ENCODE measurements around the gene OR4D11. TPM values are rescaled to one million over a fixed set of nuclear protein-coding genes. Genes with fewer than 3 reads are reported as not detected.

The OR4D11 gene
- total RNA-seq, 1 donor from 2014 or later, result not detected

DNA sequence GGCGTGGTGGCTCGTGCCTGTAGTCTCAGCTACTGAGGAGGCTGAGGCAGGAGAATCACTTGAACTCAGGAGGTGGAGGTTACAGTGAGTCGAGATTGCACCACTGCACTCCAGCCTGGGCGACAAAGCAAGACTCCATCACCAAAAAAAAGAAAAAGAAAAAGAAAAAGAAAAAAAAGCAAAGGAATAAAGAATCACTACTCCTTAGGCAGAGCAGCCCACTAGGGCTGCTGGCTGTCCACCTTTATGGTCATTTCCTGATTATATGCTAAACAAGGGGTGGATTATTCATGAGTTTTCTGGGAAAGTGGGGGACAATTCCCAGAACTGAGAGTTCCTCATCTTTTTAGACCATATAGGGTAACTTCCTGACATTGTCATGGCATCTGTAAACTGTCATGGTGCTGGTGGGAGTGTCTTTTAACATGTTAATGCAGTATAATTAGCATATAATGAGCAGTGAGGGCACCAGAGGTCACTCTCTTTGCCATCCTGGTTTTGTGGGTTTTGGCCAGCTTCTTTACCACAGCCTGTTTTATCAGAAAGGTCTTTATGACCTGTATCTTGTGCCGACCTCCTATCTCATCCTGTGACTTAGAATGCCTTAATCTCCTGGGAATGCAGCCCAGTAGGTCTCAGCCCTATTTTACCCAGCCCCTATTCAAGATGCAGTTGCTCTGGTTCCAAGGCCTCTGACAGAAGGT lies 44.4 kb downstream of the OR4D11 start:
- DNase-seq (ENCODE audit: low read depth in 2 of 2), result peak; percentile 20 to 66

DNA sequence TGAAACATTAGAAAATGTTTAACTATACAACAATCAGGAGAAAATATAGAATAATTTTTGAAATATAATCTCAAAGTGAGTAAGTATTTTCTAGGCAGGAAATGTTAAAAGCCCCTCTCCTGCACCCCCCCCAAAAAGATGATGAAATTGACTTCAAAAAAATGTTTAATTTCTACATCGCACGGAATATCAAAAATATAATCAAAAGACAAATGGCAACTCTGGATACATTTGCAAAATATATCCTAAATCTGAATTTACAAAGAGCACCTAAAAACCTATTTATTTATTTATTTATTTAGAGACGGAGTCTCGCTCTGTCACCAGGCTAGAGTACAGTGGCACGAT lies 44.9 kb downstream of the OR4D11 start:
- no peak for DNase-seq (ENCODE audit: low read depth in 2 of 2)

DNA sequence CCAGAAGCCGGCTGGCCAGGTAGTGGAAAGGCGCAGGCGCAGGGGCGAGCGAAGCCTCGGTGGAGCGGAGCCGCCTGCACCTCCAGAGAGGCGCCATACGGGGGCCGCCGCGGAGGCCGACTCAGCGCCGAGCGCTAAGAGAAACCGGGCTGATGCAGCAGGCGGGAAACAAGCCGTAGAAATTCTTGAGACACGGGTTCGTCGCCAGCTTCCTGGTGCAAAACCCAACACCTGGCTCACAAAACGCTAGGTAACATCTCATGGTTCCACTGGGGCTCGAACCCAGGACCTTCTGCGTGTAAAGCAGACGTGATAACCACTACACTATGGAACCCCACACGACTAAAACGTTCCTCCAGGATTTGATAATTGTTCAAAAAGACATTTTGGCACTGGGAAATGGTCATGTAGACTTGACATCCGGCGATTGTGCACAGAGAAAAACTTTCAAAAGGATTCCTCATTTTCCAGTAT lies 47.0 kb downstream of the OR4D11 start:
- DNase-seq (ENCODE audit: low read depth in 2 of 2), result peak; percentile 94 to 95

DNA sequence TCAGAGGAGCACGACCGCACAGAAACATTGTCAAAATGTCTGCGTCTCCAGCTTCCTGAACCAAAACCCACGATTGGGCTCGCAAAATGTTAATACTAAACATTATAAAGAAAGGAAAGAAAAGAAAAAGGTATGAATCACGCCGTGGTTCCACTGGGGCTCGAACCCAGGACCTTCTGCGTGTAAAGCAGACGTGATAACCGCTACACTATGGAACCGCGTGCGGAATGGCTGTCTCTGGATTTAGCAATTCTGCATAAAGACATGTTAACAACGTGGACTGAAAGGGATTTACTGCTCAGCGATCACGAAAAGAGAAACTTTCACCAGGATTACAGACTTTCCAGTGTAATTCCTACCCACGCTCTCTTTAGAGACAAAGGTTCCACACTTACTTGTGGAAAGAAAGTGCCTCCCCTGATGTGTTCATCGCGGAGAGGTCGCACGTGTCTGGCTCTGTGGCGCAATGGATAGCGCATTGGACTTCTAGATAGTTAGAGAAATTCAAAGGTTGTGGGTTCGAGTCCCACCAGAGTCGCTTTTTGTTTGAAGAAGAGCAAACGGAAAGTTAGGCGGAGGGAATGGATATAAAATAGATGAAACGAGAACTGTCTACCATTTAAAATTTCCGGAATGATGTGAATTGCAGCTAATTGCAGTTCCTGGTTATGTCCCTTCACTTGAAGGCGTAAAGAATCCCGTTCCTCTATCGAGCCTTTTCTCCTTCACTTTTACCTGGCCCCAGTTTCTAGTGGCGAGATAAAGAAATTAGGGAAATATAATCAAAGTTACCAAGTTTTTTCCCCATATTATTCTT lies 47.7 kb downstream of the OR4D11 start:
- DNase-seq (ENCODE audit: low read depth in 2 of 2), result peak; percentile 88 to 93

DNA sequence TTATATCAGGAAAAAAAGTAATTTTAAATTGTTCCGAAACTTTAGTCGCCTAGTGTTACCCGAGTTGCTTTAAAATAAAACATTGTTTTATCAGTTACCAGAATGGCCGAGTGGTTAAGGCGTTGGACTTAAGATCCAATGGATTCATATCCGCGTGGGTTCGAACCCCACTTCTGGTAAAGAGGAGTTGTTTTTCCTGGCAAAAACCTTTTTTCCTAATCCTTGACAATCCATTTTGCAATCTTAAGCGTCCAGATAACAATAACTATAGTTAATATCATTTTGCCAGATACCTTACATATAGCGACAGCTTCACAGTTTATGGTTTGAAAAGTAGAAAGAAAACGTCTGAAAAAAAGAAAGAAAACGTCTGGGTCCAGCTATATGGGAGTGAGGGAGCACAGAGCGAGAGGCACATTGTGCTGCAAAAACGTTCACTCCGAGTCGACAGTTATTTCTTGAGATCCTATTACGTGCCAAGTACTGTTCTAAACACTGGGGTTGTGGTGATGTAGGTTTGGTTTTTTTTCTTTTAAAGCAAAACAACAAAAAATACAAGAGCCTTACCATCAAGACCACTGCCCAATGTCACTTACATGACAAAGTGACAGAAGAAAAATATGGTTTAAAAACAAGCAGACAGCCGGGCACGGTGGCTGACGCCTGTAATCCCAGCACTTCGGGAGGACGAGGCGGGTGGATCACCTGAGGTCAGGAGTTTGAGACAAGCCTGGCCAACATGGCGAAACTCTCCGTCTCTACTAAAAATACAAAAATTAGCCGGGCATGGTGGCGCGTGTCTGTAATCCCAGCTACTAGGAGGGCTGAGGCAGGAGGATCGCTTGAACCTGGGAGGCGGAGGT lies 48.5 kb downstream of the OR4D11 start:
- peak; percentile 75 to 85 for DNase-seq (ENCODE audit: low read depth in 2 of 2)

DNA sequence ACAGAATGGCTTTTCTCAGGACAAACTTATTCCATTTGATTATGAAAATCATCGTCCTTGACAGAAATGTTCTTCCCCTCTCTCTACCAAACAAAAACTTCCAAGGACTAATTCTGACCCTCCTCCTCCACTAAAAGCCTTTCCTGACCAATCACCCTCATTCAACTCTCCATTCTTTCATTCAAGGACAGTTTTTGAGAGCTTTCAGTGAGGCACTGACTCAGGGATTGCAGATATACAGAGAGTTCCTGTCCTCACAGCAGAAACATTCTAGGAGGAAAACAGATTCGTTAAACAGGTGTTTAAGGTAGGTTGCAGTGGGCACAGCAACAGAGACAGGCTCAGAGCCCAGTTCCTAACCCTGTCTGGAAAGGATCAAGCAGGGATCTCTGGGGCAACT lies 49.5 kb downstream of the OR4D11 start:
- no peak for DNase-seq (ENCODE audit: low read depth in 2 of 2)

DNA sequence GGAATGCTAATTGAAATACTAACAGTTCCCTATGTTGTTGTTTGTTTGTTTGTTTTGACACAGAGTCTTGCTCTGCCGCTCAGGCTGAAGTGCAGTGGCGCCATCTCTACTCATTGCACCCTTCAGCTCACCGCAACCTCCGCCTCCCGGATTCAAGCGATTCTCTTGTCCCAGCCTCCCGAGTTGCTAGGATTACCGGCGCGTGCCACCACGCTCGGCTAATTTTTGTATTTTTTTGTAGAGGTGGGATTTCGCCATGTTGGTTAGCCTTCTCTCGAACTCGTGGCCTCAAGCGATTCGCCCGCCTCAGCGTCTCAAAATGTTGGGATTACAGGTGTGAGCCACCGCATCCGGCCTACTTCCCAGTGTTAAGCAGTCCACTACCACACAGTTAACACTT lies 49.9 kb downstream of the OR4D11 start:
- DNase-seq (ENCODE audit: low read depth in 2 of 2), result no peak

Other genes with a start within 250 kb of the OR4D11 start
- not detected in 2 replicates for gene OR5AN1, start 144.7 kb upstream of the OR4D11 start, total RNA-seq
- gene OR5A2, start 77.2 kb upstream of the OR4D11 start, total RNA-seq, result not detected in 2 replicates
- not detected in 2 replicates for gene OR5A1, start 67.1 kb upstream of the OR4D11 start, total RNA-seq
- gene OR4D6, start 46.6 kb upstream of the OR4D11 start, total RNA-seq, result not detected in 2 replicates
- not detected in 2 replicates for gene OR4D10, start 30.3 kb upstream of the OR4D11 start, total RNA-seq
- gene OR4D9, start 8.0 kb downstream of the OR4D11 start, total RNA-seq, result not detected in 2 replicates
- gene OSBP, start 112.2 kb downstream of the OR4D11 start, total RNA-seq, result 31.2 and 65.9 TPM in 2 replicates
- 4.4 and 8.9 TPM in 2 replicates for gene PATL1, start 165.5 kb downstream of the OR4D11 start, total RNA-seq
- gene OR10V1, start 210.3 kb downstream of the OR4D11 start, total RNA-seq, result not detected in 2 replicates